ENCODE results near the gene MYL10.

Gene MYL10

GRCh38 chr7:101567230-101567629 lies 61.9 kb downstream of the MYL10 start:
- no peak for DNase-seq (ENCODE audit: low read depth, low spot score)

- DNase-seq (ENCODE audit: low read depth, low spot score): no peak
Observed at GRCh38 chr7:101565601-101566209, 63.4 kb downstream of the MYL10 start.

- DNase-seq (ENCODE audit: low read depth, low spot score): no peak
Observed at GRCh38 chr7:101564778-101565211, 64.3 kb downstream of the MYL10 start.

DNA sequence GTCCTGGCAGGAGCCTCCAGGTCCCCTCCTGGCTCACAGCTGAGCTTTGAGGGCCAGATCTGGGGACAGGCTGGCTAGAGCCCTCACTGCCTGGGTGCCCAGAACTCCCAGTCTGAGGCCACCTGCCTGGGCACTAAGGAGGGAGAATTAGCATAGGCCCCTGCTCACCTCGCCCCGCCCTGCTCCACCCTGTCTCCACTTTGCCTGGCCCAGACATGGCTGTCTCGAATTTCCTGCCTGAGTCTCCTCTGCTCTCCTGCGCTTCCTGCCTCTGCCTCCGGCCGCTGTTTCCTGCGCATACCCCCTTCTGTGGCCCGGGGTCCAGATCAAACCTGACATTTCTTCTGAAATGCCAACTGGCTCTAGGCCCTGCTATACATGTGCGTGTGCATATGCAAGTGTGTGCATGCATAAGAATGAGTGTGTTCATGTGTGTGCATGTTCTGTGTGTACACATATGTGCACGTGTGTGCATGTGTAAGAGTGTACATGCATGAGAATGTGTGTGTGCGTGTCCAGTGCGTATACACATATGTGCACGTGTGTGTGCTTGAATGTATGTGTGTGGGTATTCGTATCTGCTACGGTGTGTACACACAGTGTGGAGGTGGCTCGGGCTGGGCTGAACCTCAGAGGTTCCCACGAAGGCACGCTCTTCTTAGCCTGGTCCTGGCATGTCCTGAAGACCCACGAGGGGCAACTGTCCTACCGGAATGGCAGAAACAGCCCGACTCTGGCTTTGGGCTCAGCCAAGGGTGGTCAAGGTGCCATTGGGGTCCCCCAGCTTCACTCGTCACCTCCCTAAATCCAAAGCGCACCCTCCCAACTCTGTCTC lies 64.9 kb downstream of the MYL10 start:
- no peak for DNase-seq (ENCODE audit: low read depth, low spot score)

All from activated naive CD8-positive, alpha-beta T cell treated with anti-CD3 and anti-CD28 coated beads, Interleukin-2, amount 50 U/mL, for 16 hours (primary cell).